Mammary epithelial cell (primary cell): ENCODE results near the gene RIPOR1.

Experiments
- EZH2 ChIP-seq: IDR thresholded peaks from 2 replicates; pipeline ENCODE4 v1.6.1; 2012; ENCODE audit warnings: low read length, inconsistent platforms, borderline replicate concordance
- TF ChIP-seq, protein P1 (sequence below), 2 donors: IDR thresholded peaks in 1 of 2; conservative IDR thresholded peaks in 1 of 2; 2 replicates each; pipeline ENCODE4 v1.5.1; 2011 to 2012; ENCODE audit warnings: inconsistent platforms in 2 of 2, low read length in 2 of 2, mild to moderate bottlenecking in 2 of 2, control low read depth in 1 of 2, low read depth in 1 of 2; ENCODE audit not compliant: insufficient read depth in 1 of 2; ENCODE audit errors: extremely low read depth in 1 of 2

DNA sequence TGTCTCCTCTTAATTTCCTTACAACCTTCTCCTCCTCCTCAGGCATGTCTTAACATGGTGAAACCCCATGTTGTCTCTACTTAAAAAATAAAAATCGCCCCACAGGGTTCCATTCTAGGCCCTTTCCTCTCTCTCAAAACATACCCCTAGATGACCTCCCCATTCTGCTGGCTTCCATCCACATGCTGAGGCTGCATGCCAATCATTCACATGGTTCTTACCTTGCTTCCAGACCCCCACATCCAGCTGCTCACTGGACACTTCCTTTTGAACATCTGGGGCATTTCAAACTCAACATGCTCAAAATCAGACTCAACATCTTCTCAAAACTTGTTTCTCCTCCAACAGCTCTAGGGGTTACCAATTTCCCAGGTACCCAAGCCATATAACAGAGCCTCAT, 21.3 kb downstream of the RIPOR1 start:
- TF ChIP-seq, protein P1, sequence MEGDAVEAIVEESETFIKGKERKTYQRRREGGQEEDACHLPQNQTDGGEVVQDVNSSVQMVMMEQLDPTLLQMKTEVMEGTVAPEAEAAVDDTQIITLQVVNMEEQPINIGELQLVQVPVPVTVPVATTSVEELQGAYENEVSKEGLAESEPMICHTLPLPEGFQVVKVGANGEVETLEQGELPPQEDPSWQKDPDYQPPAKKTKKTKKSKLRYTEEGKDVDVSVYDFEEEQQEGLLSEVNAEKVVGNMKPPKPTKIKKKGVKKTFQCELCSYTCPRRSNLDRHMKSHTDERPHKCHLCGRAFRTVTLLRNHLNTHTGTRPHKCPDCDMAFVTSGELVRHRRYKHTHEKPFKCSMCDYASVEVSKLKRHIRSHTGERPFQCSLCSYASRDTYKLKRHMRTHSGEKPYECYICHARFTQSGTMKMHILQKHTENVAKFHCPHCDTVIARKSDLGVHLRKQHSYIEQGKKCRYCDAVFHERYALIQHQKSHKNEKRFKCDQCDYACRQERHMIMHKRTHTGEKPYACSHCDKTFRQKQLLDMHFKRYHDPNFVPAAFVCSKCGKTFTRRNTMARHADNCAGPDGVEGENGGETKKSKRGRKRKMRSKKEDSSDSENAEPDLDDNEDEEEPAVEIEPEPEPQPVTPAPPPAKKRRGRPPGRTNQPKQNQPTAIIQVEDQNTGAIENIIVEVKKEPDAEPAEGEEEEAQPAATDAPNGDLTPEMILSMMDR (conservative IDR thresholded peaks at IDR 0.05 in 1 of 2, IDR thresholded peaks at IDR 0.05 in 1 of 2; ENCODE audit: extremely low read depth in 1 of 2, insufficient read depth in 1 of 2, low read depth in 1 of 2, low read length in 2 of 2) = no peak
- no peak for TF ChIP-seq EZH2
